WTC11 (cell line): Measurements from ENCODE around the gene COQ9.

Experiments
- ARID4B ChIP-seq: sonication (generic); formaldehyde crosslinking; IDR thresholded peaks from 2 replicates; pipeline ENCODE4 v1.8.0; 2023; ENCODE audit warnings: missing genetic modification reagents, mild to moderate bottlenecking, borderline replicate concordance
- ATF2 ChIP-seq: sonication (generic); formaldehyde crosslinking; IDR thresholded peaks from 2 replicates; pipeline ENCODE4 v1.8.1; 2022; ENCODE audit warnings: low read depth, missing genetic modification reagents, borderline replicate concordance
- CREB1 ChIP-seq: sonication (generic); formaldehyde crosslinking; IDR thresholded peaks from 2 replicates; pipeline ENCODE4 v1.8.0; 2023; ENCODE audit warnings: mild to moderate bottlenecking, missing genetic modification reagents
- CTCF ChIP-seq: fragments of 200-600 bp; IDR thresholded peaks from 2 replicates; pipeline ENCODE4 v1.8.0; 2022; ENCODE audit warnings: antibody characterized with exemption
- ESRRA ChIP-seq: sonication (generic); formaldehyde crosslinking; IDR thresholded peaks from 2 replicates; pipeline ENCODE4 v1.8.1; 2022; ENCODE audit warnings: mild to moderate bottlenecking, missing genetic modification reagents, borderline replicate concordance
- NFYB ChIP-seq: sonication (generic); formaldehyde crosslinking; conservative IDR thresholded peaks from 2 replicates; pipeline ENCODE4 v1.8.0; 2022; ENCODE audit warnings: low read depth, missing genetic modification reagents
- SMAD4 ChIP-seq: sonication (generic); formaldehyde crosslinking; IDR thresholded peaks from 2 replicates; pipeline ENCODE4 v1.8.0; 2022; ENCODE audit warnings: mild to moderate bottlenecking, missing genetic modification reagents
- SP1 ChIP-seq: sonication (generic); formaldehyde crosslinking; conservative IDR thresholded peaks from 2 replicates; pipeline ENCODE4 v1.8.1; 2022; ENCODE audit warnings: missing genetic modification reagents
- STAT6 ChIP-seq: sonication (generic); formaldehyde crosslinking; conservative IDR thresholded peaks from 2 replicates; pipeline ENCODE4 v1.8.1; 2023; ENCODE audit warnings: mild to moderate bottlenecking, low read depth, missing genetic modification reagents, moderate library complexity
- USF2 ChIP-seq: sonication (generic); formaldehyde crosslinking; IDR thresholded peaks from 2 replicates; pipeline ENCODE4 v1.8.1; 2023; ENCODE audit warnings: mild to moderate bottlenecking, missing genetic modification reagents, moderate library complexity
- ZBTB43 ChIP-seq: sonication (generic); formaldehyde crosslinking; IDR thresholded peaks from 2 replicates; pipeline ENCODE4 v1.8.1; 2023; ENCODE audit warnings: mild to moderate bottlenecking, missing genetic modification reagents
- ZNF281 ChIP-seq: sonication (generic); formaldehyde crosslinking; IDR thresholded peaks from 2 replicates; pipeline ENCODE4 v1.8.0; 2023; ENCODE audit warnings: mild to moderate bottlenecking, missing genetic modification reagents

GRCh38 chr16:57405097-57405496 is 42.2 kb upstream of the COQ9 start:
- no peak for TF ChIP-seq USF2 (CRISPR knock-in tag)
- no peak for TF ChIP-seq ESRRA (CRISPR knock-in tag)
- no peak for TF ChIP-seq ARID4B (CRISPR knock-in tag)
- no peak for TF ChIP-seq CTCF
- no peak for TF ChIP-seq STAT6 (CRISPR knock-in tag)
- TF ChIP-seq ZNF281 (CRISPR knock-in tag) = no peak
- no peak for TF ChIP-seq SMAD4 (CRISPR knock-in tag)
- TF ChIP-seq ZBTB43 = no peak
- TF ChIP-seq NFYB (CRISPR knock-in tag) = no peak
- no peak for TF ChIP-seq ATF2 (CRISPR knock-in tag)
- TF ChIP-seq CREB1 (CRISPR knock-in tag) = no peak
- no peak for TF ChIP-seq SP1
